Measurements from ENCODE around the gene RBM20.
"Not testable (repeated sequence)": the region's sequence is repeated elsewhere in the genome, so short reads cannot be mapped to it uniquely, and the experiment has no call there.

Gene RBM20

GRCh38 chr10:110625356-110625894 is 18.7 kb upstream of the RBM20 start:
- DNase-seq (ENCODE audit: low spot score) = no peak

GRCh38 chr10:110625951-110626855 is 17.9 kb upstream of the RBM20 start:
- DNase-seq (ENCODE audit: low spot score) = no peak

DNA sequence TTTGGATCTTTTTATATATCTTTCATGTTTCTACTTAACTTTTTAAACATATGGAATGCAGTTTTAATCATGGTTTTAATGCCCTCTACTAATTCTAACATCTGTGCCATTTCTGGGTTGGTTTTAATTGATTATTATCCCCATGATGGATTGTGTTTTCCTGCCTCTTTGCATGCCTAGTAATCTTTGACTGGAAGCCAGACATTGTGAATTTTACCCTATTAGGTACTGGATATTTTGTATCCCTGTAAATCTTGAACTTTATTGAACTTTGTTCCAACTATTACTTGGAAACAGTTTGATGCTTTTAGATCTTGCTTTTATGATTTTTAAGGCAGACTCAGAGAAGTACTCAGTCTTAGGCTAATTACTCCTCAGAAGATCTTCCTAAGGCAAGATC is 16.0 kb upstream of the RBM20 start:
- no peak for DNase-seq (ENCODE audit: low spot score)

GRCh38 chr10:110629680-110630191 is 14.4 kb upstream of the RBM20 start:
- no peak for DNase-seq (ENCODE audit: low spot score)

GRCh38 chr10:110631934-110632333 is 12.2 kb upstream of the RBM20 start:
- no peak for DNase-seq (ENCODE audit: low spot score)

- DNase-seq (ENCODE audit: low spot score) = no peak
Observed at GRCh38 chr10:110632591-110633215, 11.4 kb upstream of the RBM20 start.

DNA sequence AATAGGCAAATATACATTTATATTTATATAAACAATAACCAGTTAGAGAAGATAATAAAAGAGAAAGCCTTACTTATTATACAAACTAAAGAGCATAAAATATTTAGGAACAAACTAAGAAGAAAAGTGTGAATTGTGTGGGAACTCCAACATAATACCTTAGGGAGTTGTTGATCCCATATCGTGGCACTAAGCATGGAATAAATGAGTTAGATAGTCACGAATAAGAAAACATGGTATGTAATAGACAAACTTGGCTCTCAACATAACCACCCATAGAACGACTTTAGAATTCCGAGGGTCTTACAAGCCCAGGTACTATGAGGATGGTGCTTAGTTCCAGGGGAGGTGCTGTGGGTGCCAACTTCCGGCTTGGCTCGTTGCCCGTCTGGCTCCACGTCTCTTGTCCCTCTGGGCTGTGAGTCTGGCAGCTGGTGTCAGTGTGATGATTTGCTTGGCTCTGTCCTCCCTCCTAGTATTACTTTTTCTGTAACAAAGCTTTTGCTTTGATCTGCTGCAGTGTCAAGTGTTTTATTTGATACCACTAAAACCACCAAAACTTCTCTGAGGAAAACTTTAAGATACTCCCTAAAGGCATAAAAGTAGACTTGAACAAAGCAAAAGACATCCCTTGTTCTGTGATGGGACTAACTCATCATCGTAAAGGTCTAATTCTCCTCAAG is 9.5 kb upstream of the RBM20 start:
- no peak for DNase-seq (ENCODE audit: low spot score)

GRCh38 chr10:110636572-110636931 is 7.6 kb upstream of the RBM20 start:
- no peak for DNase-seq (ENCODE audit: low spot score)

DNA sequence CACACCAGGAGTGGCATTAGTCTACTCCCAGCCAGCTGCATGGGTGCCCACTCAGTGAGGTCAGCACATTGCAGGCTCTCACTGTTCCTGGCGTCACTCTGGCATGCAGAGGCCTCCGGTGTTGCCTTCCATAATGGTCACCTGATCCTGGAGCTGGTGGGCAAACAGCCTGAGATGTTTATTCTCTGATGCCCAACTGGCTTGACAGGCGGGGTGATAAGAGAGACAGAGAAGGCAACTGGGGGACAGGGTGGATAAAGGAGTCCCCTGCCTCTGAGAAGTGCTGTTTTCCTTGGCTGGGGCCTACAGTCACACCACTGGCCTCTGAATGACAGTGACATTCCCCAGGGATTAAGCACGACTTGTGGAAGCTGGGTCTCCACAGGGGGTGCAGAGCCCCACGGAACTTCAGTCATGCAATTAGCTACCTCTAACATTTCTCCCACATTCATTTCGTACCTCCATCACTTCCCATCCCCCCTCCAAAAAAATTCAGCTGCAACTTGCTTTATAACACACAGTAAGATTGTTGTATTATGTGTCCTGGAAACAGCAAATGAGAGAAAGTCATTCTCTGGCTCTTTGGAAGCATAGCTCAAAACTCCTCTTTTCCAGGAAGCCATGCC is 7.1 kb upstream of the RBM20 start:
- peak; percentile 62 for DNase-seq (ENCODE audit: low spot score)

DNA sequence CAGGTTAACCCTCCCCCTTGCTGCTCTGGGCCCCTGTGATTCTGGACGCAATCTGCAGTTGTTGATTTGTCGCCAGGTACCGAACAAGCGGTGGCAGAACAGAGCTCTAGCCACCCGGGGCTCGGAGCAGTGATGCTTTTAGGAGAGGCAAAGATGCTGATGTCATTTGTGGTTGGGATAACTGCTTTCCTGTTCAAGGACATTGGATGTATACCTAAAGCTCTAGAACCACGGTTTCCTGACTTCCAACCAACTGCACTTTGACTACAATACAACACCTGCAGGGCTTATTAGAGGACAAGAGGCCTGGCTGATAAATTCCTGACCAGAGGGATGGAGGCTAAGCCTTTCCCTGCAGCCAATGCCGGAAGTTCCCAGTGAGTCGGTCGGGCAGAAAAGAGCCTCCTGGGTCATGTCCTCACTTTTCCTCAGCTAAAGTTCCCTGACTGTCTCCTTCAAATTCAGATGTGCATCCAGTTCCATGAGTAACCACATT is 6.5 kb upstream of the RBM20 start:
- DNase-seq (ENCODE audit: low spot score) = no peak

GRCh38 chr10:110638319-110638718 is 5.8 kb upstream of the RBM20 start:
- no peak for DNase-seq (ENCODE audit: low spot score)

DNA sequence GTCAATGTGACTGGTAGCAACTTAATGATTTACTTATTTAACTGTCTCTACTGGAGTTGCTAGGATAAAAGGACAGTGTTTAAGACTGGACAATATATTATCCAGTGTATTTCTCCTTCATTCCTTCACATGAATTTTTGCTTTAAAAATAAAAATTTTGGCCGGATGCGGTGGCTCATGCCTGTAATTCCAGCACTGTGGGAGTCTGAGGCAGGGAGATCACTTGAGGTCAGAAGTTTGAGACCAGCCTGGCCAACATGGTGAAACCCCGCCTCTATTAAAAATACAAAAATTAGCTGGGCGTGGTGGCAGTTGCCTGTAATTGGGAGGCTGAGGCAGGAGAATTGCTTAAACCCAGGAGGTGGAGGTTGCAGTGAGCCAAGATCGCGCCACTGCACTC is 5.1 kb upstream of the RBM20 start:
- not testable (repeated sequence) for DNase-seq (ENCODE audit: low spot score)

GRCh38 chr10:110639858-110640257 is 4.3 kb upstream of the RBM20 start:
- DNase-seq (ENCODE audit: low spot score) = not testable (repeated sequence)

DNA sequence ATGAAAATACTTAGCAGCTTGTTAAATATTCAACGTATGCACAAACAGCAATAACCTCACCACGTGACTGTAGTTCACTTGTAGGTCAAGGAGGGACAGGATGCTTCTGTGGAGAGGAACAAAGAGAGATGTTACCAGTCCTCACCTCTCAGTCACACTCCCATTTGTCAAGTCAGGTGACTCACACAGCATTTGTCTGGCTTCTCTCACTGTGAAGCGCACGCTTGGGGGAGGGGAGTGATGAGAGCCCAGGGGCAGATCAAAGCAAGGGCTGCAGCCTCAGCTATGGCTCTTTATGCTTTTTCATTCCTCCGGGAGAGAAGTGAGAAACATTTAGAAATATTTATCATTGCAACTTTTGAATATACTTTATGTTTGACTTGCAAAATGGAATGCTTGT is 2.9 kb upstream of the RBM20 start:
- DNase-seq (ENCODE audit: low spot score) = peak; percentile 89

GRCh38 chr10:110642204-110643034 is 1.7 kb upstream of the RBM20 start:
- no peak for DNase-seq (ENCODE audit: low spot score)

DNA sequence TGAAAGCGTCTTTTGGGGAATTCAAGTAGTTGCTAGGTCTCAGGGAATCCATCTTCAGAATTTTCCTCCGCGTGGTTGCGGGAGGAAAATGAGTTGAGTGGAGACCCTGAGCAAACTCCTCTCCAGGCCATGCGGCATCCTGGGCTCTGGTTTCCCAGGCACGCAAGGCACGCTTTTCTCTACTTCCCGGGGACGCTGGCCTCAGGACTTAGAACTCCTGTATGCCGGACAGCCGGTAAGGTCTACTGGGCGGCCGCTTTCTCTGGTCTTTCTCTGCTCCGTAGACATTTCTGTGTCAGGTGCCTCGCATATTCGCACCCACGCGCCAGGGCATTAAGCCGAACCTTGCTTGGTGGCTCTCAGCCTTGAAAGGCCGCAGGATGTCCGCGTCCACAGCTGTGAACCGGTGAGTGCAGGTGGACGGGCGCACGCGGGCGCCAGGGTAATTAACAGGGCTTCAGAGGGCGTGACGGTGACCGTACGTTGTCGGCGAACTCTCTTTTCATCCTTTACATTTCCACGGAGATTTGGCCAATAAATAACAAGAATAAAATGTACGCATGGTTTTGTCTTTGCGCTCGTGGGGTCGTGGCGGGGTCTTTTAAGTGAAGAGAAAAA is 992 bp upstream of the RBM20 start:
- no peak for DNase-seq (ENCODE audit: low spot score)

- DNase-seq (ENCODE audit: low spot score) = no peak
Observed at GRCh38 chr10:110644598-110645462, 694 bp downstream of the RBM20 start.

- peak; percentile 77 for DNase-seq (ENCODE audit: low spot score)
Observed at GRCh38 chr10:110646417-110647135, 2.4 kb downstream of the RBM20 start.

DNA sequence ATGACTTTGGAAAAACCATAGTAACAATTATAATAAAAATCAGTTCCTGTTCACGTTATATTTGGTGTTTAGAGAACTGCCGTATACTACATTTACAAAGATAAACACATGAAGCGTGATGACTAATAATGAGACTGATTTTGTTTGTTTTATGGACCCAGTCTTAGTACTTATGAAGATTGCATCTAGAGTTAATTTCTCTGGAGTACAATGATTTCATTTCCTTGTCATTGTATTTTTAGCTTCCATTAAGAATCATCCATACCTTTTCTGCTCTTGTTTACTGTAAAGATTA is 2.9 kb downstream of the RBM20 start:
- DNase-seq (ENCODE audit: low spot score) = no peak

Data from SK-N-DZ (cell line).